ENCODE measurements around the gene C1QTNF8.

C1QTNF8 gene

GRCh38 chr16:1065469-1066128, 30.4 kb downstream of the C1QTNF8 start:
- H3K27ac ChIP-seq (ENCODE audit: low read depth, low read length, severe bottlenecking) = no peak overlapping the region
- no peaks in the 10 kb centered on the region for H3K4me1 ChIP-seq (ENCODE audit: control insufficient read depth, insufficient read depth, low read length, poor library complexity, severe bottlenecking)
- H3K36me3 ChIP-seq (ENCODE audit: control insufficient read depth, insufficient read depth, low read length) = no peaks in the 10 kb centered on the region
- H3K9me3 ChIP-seq (ENCODE audit: control insufficient read depth, low read length) = no peaks in the 10 kb centered on the region
- WGBS, 2 experiments (ENCODE audit: insufficient coverage in 2 of 2) = 91 to 92% methylated on average over 43 to 53 of the region's 55 CpGs
- H3K4me3 ChIP-seq (ENCODE audit: extremely low read depth, insufficient read depth, low read length, poor library complexity, severe bottlenecking) = no peak overlapping the region

- H3K9me3 ChIP-seq (ENCODE audit: control insufficient read depth, low read length) = peaks cover 4% of the 10 kb centered on the region
- no peaks in the 10 kb centered on the region for H3K36me3 ChIP-seq (ENCODE audit: control insufficient read depth, insufficient read depth, low read length)
- H3K4me1 ChIP-seq (ENCODE audit: control insufficient read depth, insufficient read depth, low read length, poor library complexity, severe bottlenecking) = no peaks in the 10 kb centered on the region
- WGBS, 2 experiments (ENCODE audit: insufficient coverage in 2 of 2) = 93 to 98% methylated on average over 8 to 17 of the region's 21 CpGs
- H3K27ac ChIP-seq (ENCODE audit: low read depth, low read length, severe bottlenecking) = no peak overlapping the region
- no peak overlapping the region for H3K4me3 ChIP-seq (ENCODE audit: extremely low read depth, insufficient read depth, low read length, poor library complexity, severe bottlenecking)
These were observed 32.3 kb downstream of the C1QTNF8 start for GRCh38 chr16:1063728-1064127.

GRCh38 chr16:1062895-1063294, 33.1 kb downstream of the C1QTNF8 start:
- H3K9me3 ChIP-seq (ENCODE audit: control insufficient read depth, low read length) = peaks cover 4% of the 10 kb centered on the region
- no peaks in the 10 kb centered on the region for H3K36me3 ChIP-seq (ENCODE audit: control insufficient read depth, insufficient read depth, low read length)
- H3K4me3 ChIP-seq (ENCODE audit: extremely low read depth, insufficient read depth, low read length, poor library complexity, severe bottlenecking) = no peak overlapping the region
- 88 to 93% methylated on average over 20 of the region's 20 CpGs for WGBS, 2 experiments (ENCODE audit: insufficient coverage in 2 of 2)
- no peak overlapping the region for H3K27ac ChIP-seq (ENCODE audit: low read depth, low read length, severe bottlenecking)
- H3K4me1 ChIP-seq (ENCODE audit: control insufficient read depth, insufficient read depth, low read length, poor library complexity, severe bottlenecking) = no peaks in the 10 kb centered on the region

GRCh38 chr16:1061769-1062505, 34.1 kb downstream of the C1QTNF8 start:
- Histone ChIP-seq H3K4me1 (ENCODE audit: control insufficient read depth, insufficient read depth, low read length, poor library complexity, severe bottlenecking) (no peaks in the 10 kb centered on the region), H3K4me3 (ENCODE audit: extremely low read depth, insufficient read depth, low read length, poor library complexity, severe bottlenecking) (no peak overlapping the region), H3K27ac (ENCODE audit: low read depth, low read length, severe bottlenecking) (no peak overlapping the region), H3K36me3 (ENCODE audit: control insufficient read depth, insufficient read depth, low read length) (no peaks in the 10 kb centered on the region), H3K9me3 (ENCODE audit: control insufficient read depth, low read length) (peaks cover 4% of the 10 kb centered on the region)
- 88 to 93% methylated on average over 40 to 43 of the region's 43 CpGs for WGBS, 2 experiments (ENCODE audit: insufficient coverage in 2 of 2)

GRCh38 chr16:1060416-1061340, 35.4 kb downstream of the C1QTNF8 start:
- no peaks in the 10 kb centered on the region for H3K4me1 ChIP-seq (ENCODE audit: control insufficient read depth, insufficient read depth, low read length, poor library complexity, severe bottlenecking)
- H3K27ac ChIP-seq (ENCODE audit: low read depth, low read length, severe bottlenecking) = no peak overlapping the region
- no peaks in the 10 kb centered on the region for H3K36me3 ChIP-seq (ENCODE audit: control insufficient read depth, insufficient read depth, low read length)
- no peak overlapping the region for H3K4me3 ChIP-seq (ENCODE audit: extremely low read depth, insufficient read depth, low read length, poor library complexity, severe bottlenecking)
- WGBS, 2 experiments (ENCODE audit: insufficient coverage in 2 of 2) = 92 to 94% methylated on average over 27 to 36 of the region's 42 CpGs
- H3K9me3 ChIP-seq (ENCODE audit: control insufficient read depth, low read length) = peaks cover 4% of the 10 kb centered on the region

- peaks cover 4% of the 10 kb centered on the region for H3K9me3 ChIP-seq (ENCODE audit: control insufficient read depth, low read length)
- H3K27ac ChIP-seq (ENCODE audit: low read depth, low read length, severe bottlenecking) = no peak overlapping the region
- no peak overlapping the region for H3K4me3 ChIP-seq (ENCODE audit: extremely low read depth, insufficient read depth, low read length, poor library complexity, severe bottlenecking)
- WGBS, 2 experiments (ENCODE audit: insufficient coverage in 2 of 2) = 83 to 100% methylated on average over 2 of the region's 3 CpGs
- no peaks in the 10 kb centered on the region for H3K36me3 ChIP-seq (ENCODE audit: control insufficient read depth, insufficient read depth, low read length)
- no peaks in the 10 kb centered on the region for H3K4me1 ChIP-seq (ENCODE audit: control insufficient read depth, insufficient read depth, low read length, poor library complexity, severe bottlenecking)
These were observed 36.7 kb downstream of the C1QTNF8 start for GRCh38 chr16:1059310-1059709.

- 86 to 90% methylated on average over 12 to 14 of the region's 14 CpGs for WGBS, 2 experiments (ENCODE audit: insufficient coverage in 2 of 2)
- no peaks in the 10 kb centered on the region for H3K4me1 ChIP-seq (ENCODE audit: control insufficient read depth, insufficient read depth, low read length, poor library complexity, severe bottlenecking)
- H3K4me3 ChIP-seq (ENCODE audit: extremely low read depth, insufficient read depth, low read length, poor library complexity, severe bottlenecking) = no peak overlapping the region
These were observed 37.8 kb downstream of the C1QTNF8 start for GRCh38 chr16:1058216-1058615.

GRCh38 chr16:1057252-1057932, 38.7 kb downstream of the C1QTNF8 start:
- 32 to 33% methylated on average over 32 of the region's 33 CpGs for WGBS, 2 experiments (ENCODE audit: insufficient coverage in 2 of 2)
- H3K4me3 ChIP-seq (ENCODE audit: extremely low read depth, insufficient read depth, low read length, poor library complexity, severe bottlenecking) = no peak overlapping the region
- H3K36me3 ChIP-seq (ENCODE audit: control insufficient read depth, insufficient read depth, low read length) = no peaks in the 10 kb centered on the region

More at GRCh38 chr16:1058216-1058615, 37.8 kb downstream of the C1QTNF8 start:
- Histone ChIP-seq H3K27ac (ENCODE audit: low read depth, low read length, severe bottlenecking) (no peak overlapping the region), H3K36me3 (ENCODE audit: control insufficient read depth, insufficient read depth, low read length) (no peaks in the 10 kb centered on the region), H3K9me3 (ENCODE audit: control insufficient read depth, low read length) (peaks cover 4% of the 10 kb centered on the region)

GRCh38 chr16:1056196-1056595, 39.8 kb downstream of the C1QTNF8 start:
- peaks cover 4% of the 10 kb centered on the region for H3K9me3 ChIP-seq (ENCODE audit: control insufficient read depth, low read length)
- 78 to 87% methylated on average over 7 to 8 of the region's 8 CpGs for WGBS, 2 experiments (ENCODE audit: insufficient coverage in 2 of 2)
- H3K27ac ChIP-seq (ENCODE audit: low read depth, low read length, severe bottlenecking) = no peak overlapping the region
- no peaks in the 10 kb centered on the region for H3K36me3 ChIP-seq (ENCODE audit: control insufficient read depth, insufficient read depth, low read length)
- no peak overlapping the region for H3K4me3 ChIP-seq (ENCODE audit: extremely low read depth, insufficient read depth, low read length, poor library complexity, severe bottlenecking)
- H3K4me1 ChIP-seq (ENCODE audit: control insufficient read depth, insufficient read depth, low read length, poor library complexity, severe bottlenecking) = no peaks in the 10 kb centered on the region

More at GRCh38 chr16:1057252-1057932, 38.7 kb downstream of the C1QTNF8 start:
- Histone ChIP-seq H3K4me1 (ENCODE audit: control insufficient read depth, insufficient read depth, low read length, poor library complexity, severe bottlenecking) (no peaks in the 10 kb centered on the region), H3K9me3 (ENCODE audit: control insufficient read depth, low read length) (peaks cover 4% of the 10 kb centered on the region), H3K27ac (ENCODE audit: low read depth, low read length, severe bottlenecking) (no peak overlapping the region)

GRCh38 chr16:1055557-1055924, 40.5 kb downstream of the C1QTNF8 start:
- Histone ChIP-seq H3K27ac (ENCODE audit: low read depth, low read length, severe bottlenecking) (no peak overlapping the region), H3K4me1 (ENCODE audit: control insufficient read depth, insufficient read depth, low read length, poor library complexity, severe bottlenecking) (no peaks in the 10 kb centered on the region), H3K36me3 (ENCODE audit: control insufficient read depth, insufficient read depth, low read length) (no peaks in the 10 kb centered on the region), H3K4me3 (ENCODE audit: extremely low read depth, insufficient read depth, low read length, poor library complexity, severe bottlenecking) (no peak overlapping the region), H3K9me3 (ENCODE audit: control insufficient read depth, low read length) (peaks cover 4% of the 10 kb centered on the region)
- 79 to 84% methylated on average over 9 to 12 of the region's 13 CpGs for WGBS, 2 experiments (ENCODE audit: insufficient coverage in 2 of 2)
